Glutamatergic neuron (in vitro differentiated cells): ENCODE results near the gene C1QTNF1. TPM values are rescaled to one million over a fixed set of nuclear protein-coding genes. Genes with fewer than 3 reads are reported as not detected.

Source experiments
- DNase-seq: peaks from one replicate; pipeline ENCODE4 v3.0.0; 2022
- H3K27ac Mint-ChIP-seq: one replicate; pipeline ENCODE4 v1.8.0; 2020; ENCODE audit warnings: mild to moderate bottlenecking, mixed read lengths, inconsistent platforms; ENCODE audit not compliant: unreplicated experiment
- H3K27me3 Mint-ChIP-seq: one replicate; pipeline ENCODE4 v1.8.0; 2020; ENCODE audit warnings: mild to moderate bottlenecking, moderate library complexity, mixed read lengths, inconsistent platforms; ENCODE audit not compliant: unreplicated experiment
- H3K36me3 Mint-ChIP-seq: one replicate; pipeline ENCODE4 v1.8.0; 2020; ENCODE audit warnings: mild to moderate bottlenecking, mixed read lengths, inconsistent platforms; ENCODE audit not compliant: unreplicated experiment
- H3K4me1 Mint-ChIP-seq: one replicate; pipeline ENCODE4 v1.8.0; 2020; ENCODE audit warnings: mild to moderate bottlenecking, low read depth, mixed read lengths, inconsistent platforms; ENCODE audit not compliant: unreplicated experiment
- H3K4me3 Mint-ChIP-seq: one replicate; pipeline ENCODE4 v1.8.0; 2020; ENCODE audit warnings: mild to moderate bottlenecking, mixed read lengths, inconsistent platforms; ENCODE audit not compliant: unreplicated experiment
- H3K9me3 Mint-ChIP-seq: one replicate; pipeline ENCODE4 v1.8.0; 2020; ENCODE audit warnings: mild to moderate bottlenecking, moderate library complexity, mixed read lengths, inconsistent platforms; ENCODE audit not compliant: unreplicated experiment
- CTCF ChIP-seq: fragments of 200-600 bp; sonication (generic); IDR thresholded peaks from one replicate; pipeline ENCODE4 v1.5.0; 2021; ENCODE audit not compliant: partially characterized antibody, unreplicated experiment
- total RNA-seq: library from RNA; stranded (reverse); fragmentation: NEBNext Ultra II Directional; extraction: Animal tissue kit (Norgen Biotek cat#: 25700); gene quantifications from one replicate; pipeline ENCODE4 v1.2.1, GENCODE V29; 2021; ENCODE audit not compliant: unreplicated experiment

The C1QTNF1 gene
- total RNA-seq, 1 donor from 2014 or later, result 0.15 TPM

GRCh38 chr17:78977997-78978973 is 45.7 kb upstream of the C1QTNF1 start:
- no peak for DNase-seq
- no peaks in the 10 kb centered on the region for H3K36me3 Mint-ChIP-seq
- peaks cover 10% of the 10 kb centered on the region for H3K27me3 Mint-ChIP-seq
- TF ChIP-seq CTCF, result no peak
- peaks cover 14% of the 10 kb centered on the region for H3K4me1 Mint-ChIP-seq
- no peak overlapping the region for H3K4me3 Mint-ChIP-seq
- H3K27ac Mint-ChIP-seq, result no peak overlapping the region
- peaks cover 5% of the 10 kb centered on the region for H3K9me3 Mint-ChIP-seq

GRCh38 chr17:78979780-78980623 is 44.0 kb upstream of the C1QTNF1 start, which contains the start of gene LGALS3BP:
LGALS3BP (minus strand) TSS chr17:78979923; CDS start chr17:78977191, 2,732 bp downstream.
- no peak for DNase-seq
- Mint-ChIP-seq H3K27me3 (peaks cover 5% of the 10 kb centered on the region), H3K4me1 (peaks cover 8% of the 10 kb centered on the region), H3K9me3 (peaks cover 1% of the 10 kb centered on the region), H3K4me3 (no peak within 1 kb of the TSS), H3K27ac (no peak within 1 kb of the TSS), H3K36me3 (no peaks in the 10 kb centered on the region)
- no peak for TF ChIP-seq CTCF

- H3K4me3 Mint-ChIP-seq, result no peak overlapping the region
- H3K27me3 Mint-ChIP-seq, result peaks cover 1% of the 10 kb centered on the region
- H3K4me1 Mint-ChIP-seq, result peaks cover 4% of the 10 kb centered on the region
- peaks cover 1% of the 10 kb centered on the region for H3K9me3 Mint-ChIP-seq
- TF ChIP-seq CTCF, result no peak
- H3K27ac Mint-ChIP-seq, result no peak overlapping the region
- DNase-seq, result no peak
- H3K36me3 Mint-ChIP-seq, result no peaks in the 10 kb centered on the region
Observed at GRCh38 chr17:78980624-78980972, 43.4 kb upstream of the C1QTNF1 start.

GRCh38 chr17:78981010-78981888 is 42.7 kb upstream of the C1QTNF1 start:
- Mint-ChIP-seq H3K4me3 (no peak overlapping the region), H3K36me3 (no peaks in the 10 kb centered on the region), H3K4me1 (peaks cover 4% of the 10 kb centered on the region), H3K27ac (no peak overlapping the region), H3K27me3 (peaks cover 1% of the 10 kb centered on the region), H3K9me3 (no peaks in the 10 kb centered on the region)
- DNase-seq, result no peak
- no peak for TF ChIP-seq CTCF
